Mesothelial cell of epicardium (in vitro differentiated cells): Measurements from ENCODE around the gene RALGAPB. TPM values are rescaled to one million over a fixed set of nuclear protein-coding genes. Genes with fewer than 3 reads are reported as not detected.

Experiments
- DNase-seq, 2 experiments: peaks; one replicate each; pipeline ENCODE4 v3.0.0; 2021; ENCODE audit warnings: low spot score in 2 of 2; ENCODE audit not compliant: unreplicated experiment in 2 of 2
- H3K27ac Mint-ChIP-seq: 2 replicates; pipeline ENCODE4 v1.8.0; 2021; ENCODE audit warnings: mixed read lengths
- H3K27me3 Mint-ChIP-seq: 2 replicates; pipeline ENCODE4 v1.8.0; 2021; ENCODE audit warnings: low read depth, mixed read lengths
- H3K36me3 Mint-ChIP-seq: 2 replicates; pipeline ENCODE4 v1.8.0; 2021; ENCODE audit warnings: mixed read lengths
- H3K4me1 Mint-ChIP-seq: 2 replicates; pipeline ENCODE4 v1.8.0; 2021; ENCODE audit warnings: mixed read lengths
- H3K4me3 Mint-ChIP-seq: 2 replicates; pipeline ENCODE4 v1.8.0; 2021; ENCODE audit warnings: mild to moderate bottlenecking, moderate library complexity, mixed read lengths
- H3K9me3 Mint-ChIP-seq: 2 replicates; pipeline ENCODE4 v1.8.0; 2021; ENCODE audit warnings: mixed read lengths
- total RNA-seq: library from RNA; stranded (reverse); gene quantifications from 3 replicates; pipeline ENCODE4 v1.2.1, GENCODE V29; 2021
- TF ChIP-seq, protein P1 (sequence below): fragments of 200-600 bp; sonication (generic); IDR thresholded peaks from one replicate; pipeline ENCODE4 v1.5.0; 2021; ENCODE audit warnings: antibody characterized with exemption; ENCODE audit not compliant: unreplicated experiment

The RALGAPB gene
- total RNA-seq, 1 donor from 2014 or later: 43.5 TPM

DNA sequence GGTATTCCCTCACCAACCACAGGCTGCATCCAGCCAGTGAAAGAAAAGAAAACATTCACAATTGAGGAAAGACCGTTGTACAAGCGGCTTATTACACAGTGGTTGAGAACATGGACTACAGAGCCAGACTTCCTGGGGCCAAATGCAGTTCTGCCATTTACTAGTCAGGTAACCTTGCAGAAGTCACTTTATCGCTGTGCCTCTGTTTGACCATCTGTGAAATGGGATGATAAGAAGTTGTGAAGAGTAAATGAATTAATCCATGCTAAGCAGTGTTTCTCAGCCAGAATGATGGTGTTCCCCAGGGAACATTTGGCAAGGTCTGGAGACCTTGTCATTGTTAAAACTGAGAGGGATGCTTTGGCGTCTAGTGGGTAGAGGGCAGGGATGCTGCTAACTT lies 143.8 kb downstream of the RALGAPB start:
- TF ChIP-seq, protein P1, sequence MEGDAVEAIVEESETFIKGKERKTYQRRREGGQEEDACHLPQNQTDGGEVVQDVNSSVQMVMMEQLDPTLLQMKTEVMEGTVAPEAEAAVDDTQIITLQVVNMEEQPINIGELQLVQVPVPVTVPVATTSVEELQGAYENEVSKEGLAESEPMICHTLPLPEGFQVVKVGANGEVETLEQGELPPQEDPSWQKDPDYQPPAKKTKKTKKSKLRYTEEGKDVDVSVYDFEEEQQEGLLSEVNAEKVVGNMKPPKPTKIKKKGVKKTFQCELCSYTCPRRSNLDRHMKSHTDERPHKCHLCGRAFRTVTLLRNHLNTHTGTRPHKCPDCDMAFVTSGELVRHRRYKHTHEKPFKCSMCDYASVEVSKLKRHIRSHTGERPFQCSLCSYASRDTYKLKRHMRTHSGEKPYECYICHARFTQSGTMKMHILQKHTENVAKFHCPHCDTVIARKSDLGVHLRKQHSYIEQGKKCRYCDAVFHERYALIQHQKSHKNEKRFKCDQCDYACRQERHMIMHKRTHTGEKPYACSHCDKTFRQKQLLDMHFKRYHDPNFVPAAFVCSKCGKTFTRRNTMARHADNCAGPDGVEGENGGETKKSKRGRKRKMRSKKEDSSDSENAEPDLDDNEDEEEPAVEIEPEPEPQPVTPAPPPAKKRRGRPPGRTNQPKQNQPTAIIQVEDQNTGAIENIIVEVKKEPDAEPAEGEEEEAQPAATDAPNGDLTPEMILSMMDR: no peak
- no peaks in the 10 kb centered on the region for H3K4me1 Mint-ChIP-seq
- H3K27ac Mint-ChIP-seq: no peak overlapping the region
- H3K4me3 Mint-ChIP-seq: no peak overlapping the region
- H3K9me3 Mint-ChIP-seq: no peaks in the 10 kb centered on the region
- DNase-seq: no peak
- H3K36me3 Mint-ChIP-seq: no peaks in the 10 kb centered on the region
- peaks cover 28% of the 10 kb centered on the region for H3K27me3 Mint-ChIP-seq

- H3K27ac Mint-ChIP-seq: no peak overlapping the region
- no peak for DNase-seq
- H3K4me3 Mint-ChIP-seq: no peak overlapping the region
- H3K36me3 Mint-ChIP-seq: no peaks in the 10 kb centered on the region
- peaks cover 28% of the 10 kb centered on the region for H3K27me3 Mint-ChIP-seq
- H3K4me1 Mint-ChIP-seq: no peaks in the 10 kb centered on the region
- TF ChIP-seq, protein P1: no peak
- H3K9me3 Mint-ChIP-seq: no peaks in the 10 kb centered on the region
Measured at GRCh38 chr20:38617011-38617829, 144.6 kb downstream of the RALGAPB start.

DNA sequence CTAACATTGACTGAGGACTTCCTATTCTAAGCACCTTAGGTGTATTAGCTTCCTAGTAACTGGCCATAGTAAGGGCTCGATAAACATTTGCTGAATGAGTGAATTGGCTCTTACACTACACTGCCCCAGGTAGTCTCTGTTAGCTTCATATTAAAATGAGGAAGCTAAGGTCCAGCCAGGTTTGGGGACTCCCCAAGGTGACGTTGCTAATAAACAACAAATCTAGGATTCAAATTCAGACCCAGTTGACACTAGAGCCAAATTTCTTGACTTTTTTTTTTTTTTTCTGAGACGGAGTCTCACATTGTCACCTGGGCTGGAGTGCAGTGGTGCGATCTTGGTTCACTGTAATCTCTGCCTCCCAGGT lies 145.2 kb downstream of the RALGAPB start:
- TF ChIP-seq, protein P1: no peak

DNA sequence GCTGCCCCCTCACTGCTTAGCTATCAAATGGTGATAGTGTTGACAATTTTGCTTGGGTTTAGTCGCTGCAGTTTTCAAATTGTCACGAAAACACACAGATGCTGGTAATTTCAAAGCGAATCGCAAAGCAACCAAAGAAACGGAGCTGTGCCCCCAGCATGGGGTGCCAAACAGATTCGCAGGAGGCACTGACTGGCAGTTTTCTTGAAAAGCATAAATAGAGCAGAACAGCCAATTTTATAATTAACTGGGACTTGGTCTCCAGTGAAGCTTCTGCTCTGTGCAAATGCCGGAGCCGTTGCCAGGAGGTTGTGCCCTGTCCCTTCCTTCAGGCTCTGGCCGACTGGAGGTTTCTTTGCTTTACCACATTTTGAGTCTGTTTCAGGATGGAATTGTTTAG lies 147.8 kb downstream of the RALGAPB start:
- Mint-ChIP-seq H3K36me3 (no peaks in the 10 kb centered on the region), H3K27me3 (peaks cover 28% of the 10 kb centered on the region), H3K9me3 (no peaks in the 10 kb centered on the region), H3K4me3 (no peak overlapping the region), H3K27ac (no peak overlapping the region), H3K4me1 (no peaks in the 10 kb centered on the region)
- TF ChIP-seq, protein P1: no peak
- no peak for DNase-seq

More for the DNA sequence above, 145.2 kb downstream of the RALGAPB start:
- Mint-ChIP-seq H3K36me3 (no peaks in the 10 kb centered on the region), H3K4me3 (no peak overlapping the region), H3K4me1 (no peaks in the 10 kb centered on the region), H3K9me3 (no peaks in the 10 kb centered on the region), H3K27me3 (peaks cover 28% of the 10 kb centered on the region), H3K27ac (no peak overlapping the region)
- no peak for DNase-seq

- H3K27me3 Mint-ChIP-seq: peaks cover 12% of the 10 kb centered on the region
- no peaks in the 10 kb centered on the region for H3K9me3 Mint-ChIP-seq
- no peak for DNase-seq
- H3K27ac Mint-ChIP-seq: no peak overlapping the region
- H3K4me1 Mint-ChIP-seq: no peaks in the 10 kb centered on the region
- H3K4me3 Mint-ChIP-seq: no peak overlapping the region
- TF ChIP-seq, protein P1: no peak
- H3K36me3 Mint-ChIP-seq: no peaks in the 10 kb centered on the region
Measured at GRCh38 chr20:38623061-38623460, 150.4 kb downstream of the RALGAPB start.
